Activated T-helper 2 cell treated with anti-CD3 and anti-CD28 coated beads, Interferon-gamma antibody, Interleukin-2, Interleukin-4, amounts not matched to agents 10 μg/mL and 5 μg/mL and 100 μg/mL, durations not matched to agents 14 hours and 24 hours and 36 hours (primary cell): ENCODE measurements around the gene PKD1. TPM values are rescaled to one million over a fixed set of nuclear protein-coding genes. Genes with fewer than 3 reads are reported as not detected.
A peak's percentile ranks its signal among the peaks of the same experiment; 100 is the strongest.

Source experiments
- DNase-seq: peaks from one replicate; pipeline ENCODE4 v3.0.0; 2021; ENCODE audit warnings: low spot score
- H3K27ac Mint-ChIP-seq: one replicate; pipeline ENCODE4 v1.8.0; 2021; ENCODE audit warnings: mixed read lengths
- H3K27me3 Mint-ChIP-seq: one replicate; pipeline ENCODE4 v1.8.0; 2021; ENCODE audit warnings: low read depth, mixed read lengths
- H3K36me3 Mint-ChIP-seq: one replicate; pipeline ENCODE4 v1.8.0; 2021; ENCODE audit warnings: low read depth, mixed read lengths
- H3K4me1 Mint-ChIP-seq: one replicate; pipeline ENCODE4 v1.8.0; 2021; ENCODE audit warnings: low read depth, mixed read lengths
- H3K4me3 Mint-ChIP-seq: one replicate; pipeline ENCODE4 v1.8.0; 2021; ENCODE audit warnings: low read depth, mild to moderate bottlenecking, moderate library complexity, mixed read lengths
- H3K9me3 Mint-ChIP-seq: one replicate; pipeline ENCODE4 v1.8.0; 2021; ENCODE audit warnings: mixed read lengths
- intact Hi-C: fragments of 100-400 bp; cut with micrococcal nuclease; formaldehyde crosslinking; loops from one replicate; pipeline ENCODE4 v1.15.1; 2023
- total RNA-seq: library from RNA; stranded (reverse); gene quantifications from 2 replicates; pipeline ENCODE4 v1.2.3, GENCODE V29; 2022

Gene PKD1
- total RNA-seq, 1 donor from 2014 or later, result 94.4 TPM

GRCh38 chr16:2053897-2054296 is 81.8 kb downstream of the PKD1 start:
- intact Hi-C loops, result no loop called here
- Mint-ChIP-seq H3K9me3 (no peaks in the 10 kb centered on the region), H3K36me3 (peaks cover 7% of the 10 kb centered on the region), H3K4me3 (no peak overlapping the region), H3K27me3 (no peaks in the 10 kb centered on the region), H3K4me1 (no peaks in the 10 kb centered on the region), H3K27ac (no peak overlapping the region)
- DNase-seq, result no peak

DNA sequence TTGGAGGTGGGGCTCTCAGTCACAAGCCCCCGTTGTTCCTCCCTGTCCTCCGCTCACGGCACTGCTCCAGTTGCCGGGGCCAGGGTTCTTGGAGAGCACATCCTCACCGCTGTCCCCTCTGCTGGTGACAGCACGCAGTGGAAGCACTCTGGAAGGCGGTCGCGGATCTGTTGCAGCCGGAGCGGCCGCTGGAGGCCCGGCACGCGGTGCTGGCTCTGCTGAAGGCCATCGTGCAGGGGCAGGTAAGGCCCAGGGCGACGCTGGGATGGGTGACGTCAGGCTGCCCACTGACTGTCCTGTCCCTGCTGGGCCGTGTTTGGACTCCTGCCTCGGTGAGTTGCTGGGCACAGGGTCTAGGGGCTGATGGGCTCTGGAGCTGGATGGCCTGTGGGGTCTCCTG is 82.5 kb downstream of the PKD1 start:
- Mint-ChIP-seq H3K9me3 (no peaks in the 10 kb centered on the region), H3K4me1 (peaks cover 5% of the 10 kb centered on the region), H3K36me3 (peaks cover 7% of the 10 kb centered on the region), H3K27ac (no peak overlapping the region), H3K4me3 (no peak overlapping the region), H3K27me3 (no peaks in the 10 kb centered on the region)
- no peak for DNase-seq
- intact Hi-C loops, result no loop called here

GRCh38 chr16:2048116-2048543 is 87.6 kb downstream of the PKD1 start:
- peak overlapping the region; percentile 22 for H3K27ac Mint-ChIP-seq
- intact Hi-C loops, result loop anchor here (5.0 kb wide), 1 partner anchor 41 kb away; the partner anchor contains the start of gene ZNF598
- no peak for DNase-seq
- H3K4me1 Mint-ChIP-seq, result peaks cover 10% of the 10 kb centered on the region
- peak overlapping the region; percentile 88 for H3K4me3 Mint-ChIP-seq
- peaks cover 9% of the 10 kb centered on the region for H3K36me3 Mint-ChIP-seq
- no peaks in the 10 kb centered on the region for H3K9me3 Mint-ChIP-seq
- H3K27me3 Mint-ChIP-seq, result no peaks in the 10 kb centered on the region

DNA sequence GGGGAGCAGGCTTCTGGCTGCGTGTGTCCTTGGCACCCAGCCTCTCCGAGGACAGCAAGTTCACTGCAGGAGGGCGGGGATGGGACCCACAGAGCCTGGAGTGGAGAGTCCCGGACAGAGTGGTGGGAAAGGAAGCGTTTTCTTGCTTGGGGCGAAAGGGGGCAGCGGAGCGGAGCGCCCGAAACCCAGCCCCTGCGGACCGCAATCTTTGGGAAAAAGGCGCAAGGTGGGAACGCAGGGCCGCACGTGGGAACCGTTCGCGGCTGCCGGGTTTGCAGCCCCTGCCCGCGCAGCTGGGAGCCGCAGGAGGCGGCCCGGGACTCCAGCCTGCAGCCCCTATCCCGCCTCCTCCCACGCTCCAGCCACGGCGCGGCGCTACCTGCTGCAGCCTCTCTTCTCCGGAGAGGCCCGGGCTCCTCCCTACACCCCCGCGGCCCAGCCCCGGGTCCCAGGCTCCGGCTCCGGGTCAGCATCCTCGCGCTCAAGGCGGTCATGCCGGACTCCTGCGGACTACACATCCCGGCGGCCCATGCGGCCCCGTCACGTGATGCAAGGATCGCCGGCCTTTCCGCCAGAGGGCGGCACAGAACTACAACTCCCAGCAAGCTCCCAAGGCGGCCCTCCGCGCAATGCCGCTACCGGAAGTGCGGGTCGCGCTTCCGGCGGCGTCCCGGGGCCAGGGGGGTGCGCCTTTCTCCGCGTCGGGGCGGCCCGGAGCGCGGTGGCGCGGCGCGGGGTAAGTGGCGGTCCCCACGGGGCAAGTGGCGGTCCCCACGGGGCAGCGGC is 88.2 kb downstream of the PKD1 start, which contains the start of the genes NTHL1 and TSC2:
NTHL1 (minus strand) TSS at position 505 of the 786 bp plus-strand sequence; CDS start at position 494, 11 bp downstream.
TSC2 (plus strand) TSS at position 656 of the 786 bp plus-strand sequence. CDS start 631 bp downstream, outside the sequence.
- Mint-ChIP-seq H3K4me1 (peaks cover 10% of the 10 kb centered on the region), H3K36me3 (peaks cover 11% of the 10 kb centered on the region), H3K9me3 (no peaks in the 10 kb centered on the region), H3K27ac (peak within 1 kb of the TSS; percentile 71), H3K27me3 (no peaks in the 10 kb centered on the region), H3K4me3 (peak within 1 kb of the TSS; percentile 94)
- intact Hi-C loops, result loop anchor here (5.0 kb wide), 1 partner anchor 40 kb away; the partner anchor contains the start of gene ZNF598
- DNase-seq, result peak; percentile 94

DNA sequence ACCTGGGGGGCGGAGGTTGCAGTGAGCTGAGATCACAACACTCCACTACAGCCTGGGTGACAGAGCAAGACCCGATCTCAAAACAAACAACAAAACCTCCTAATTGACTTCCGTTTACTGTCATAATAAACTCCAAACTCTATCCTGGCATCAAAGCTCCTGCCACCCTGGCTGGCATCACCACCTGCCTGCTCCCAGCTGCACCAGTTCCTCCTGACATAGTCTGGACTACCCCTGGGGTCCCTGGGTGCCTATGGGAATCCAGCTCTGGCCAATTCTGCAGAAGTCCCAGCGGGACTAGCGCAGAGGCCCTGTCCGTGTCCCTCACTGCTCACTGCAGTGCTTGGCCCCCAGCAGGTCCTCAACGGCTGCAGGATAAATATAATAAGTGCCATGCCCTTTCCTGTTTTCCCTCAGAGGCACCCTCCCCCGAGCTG is 88.8 kb downstream of the PKD1 start:
- DNase-seq, result no peak
- Mint-ChIP-seq H3K9me3 (no peaks in the 10 kb centered on the region), H3K4me3 (peak overlapping the region; percentile 94), H3K27ac (peak overlapping the region; percentile 71), H3K27me3 (no peaks in the 10 kb centered on the region), H3K36me3 (peaks cover 11% of the 10 kb centered on the region), H3K4me1 (peaks cover 10% of the 10 kb centered on the region)
- intact Hi-C loops, result loop anchor here (5.0 kb wide), 1 partner anchor 40 kb away; the partner anchor contains the start of gene ZNF598

DNA sequence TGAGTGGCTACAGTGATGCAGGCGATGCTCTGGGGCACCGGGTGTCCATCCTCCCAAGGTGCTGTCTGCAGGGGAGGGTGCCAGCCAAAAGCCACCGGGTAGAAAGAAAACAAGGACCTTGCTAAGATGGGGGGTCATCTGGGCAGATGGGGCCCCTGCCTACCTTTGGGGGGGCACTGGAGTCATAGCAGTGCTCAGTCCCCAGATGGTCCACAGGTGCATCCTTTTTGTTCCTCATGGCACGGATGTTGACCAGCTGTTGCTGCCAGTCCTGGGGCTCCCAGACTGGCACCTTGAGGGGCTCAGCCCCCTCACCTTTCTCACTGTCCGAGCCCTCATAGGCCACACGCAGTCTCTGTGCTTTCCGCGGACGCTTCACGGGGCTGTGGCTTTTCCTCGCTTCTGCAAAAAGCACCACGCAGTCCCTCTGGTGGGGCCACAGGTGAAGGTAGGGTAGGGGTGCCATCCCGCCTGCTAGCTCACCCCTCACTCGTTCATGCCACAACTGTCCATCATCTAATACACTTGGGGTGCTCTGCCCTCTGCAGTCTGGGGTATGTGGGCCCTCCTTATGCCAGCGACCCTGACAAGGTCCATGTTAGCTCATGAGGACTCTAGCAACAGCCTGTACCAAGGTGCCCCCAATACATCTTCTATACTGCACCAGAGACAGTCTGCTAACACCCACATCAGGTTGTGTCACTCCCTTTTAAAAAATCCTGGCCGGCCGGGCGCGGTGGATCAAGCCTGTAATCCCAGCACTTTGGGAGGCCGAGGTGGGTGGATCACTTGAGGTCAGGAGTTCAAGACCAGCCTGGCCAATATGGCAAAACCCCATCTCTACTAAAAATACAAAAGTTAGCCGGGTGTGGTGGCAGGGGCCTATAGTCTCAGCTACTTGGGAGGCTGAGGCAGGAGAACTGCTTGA is 89.5 kb downstream of the PKD1 start:
- no peak overlapping the region for H3K27ac Mint-ChIP-seq
- H3K27me3 Mint-ChIP-seq, result no peaks in the 10 kb centered on the region
- no peak for DNase-seq
- intact Hi-C loops, result loop anchor here (5.0 kb wide), 1 partner anchor 39 kb away; the partner anchor contains the start of gene ZNF598
- peak overlapping the region; percentile 94 for H3K4me3 Mint-ChIP-seq
- H3K9me3 Mint-ChIP-seq, result no peaks in the 10 kb centered on the region
- H3K36me3 Mint-ChIP-seq, result peaks cover 9% of the 10 kb centered on the region
- H3K4me1 Mint-ChIP-seq, result peaks cover 10% of the 10 kb centered on the region

DNA sequence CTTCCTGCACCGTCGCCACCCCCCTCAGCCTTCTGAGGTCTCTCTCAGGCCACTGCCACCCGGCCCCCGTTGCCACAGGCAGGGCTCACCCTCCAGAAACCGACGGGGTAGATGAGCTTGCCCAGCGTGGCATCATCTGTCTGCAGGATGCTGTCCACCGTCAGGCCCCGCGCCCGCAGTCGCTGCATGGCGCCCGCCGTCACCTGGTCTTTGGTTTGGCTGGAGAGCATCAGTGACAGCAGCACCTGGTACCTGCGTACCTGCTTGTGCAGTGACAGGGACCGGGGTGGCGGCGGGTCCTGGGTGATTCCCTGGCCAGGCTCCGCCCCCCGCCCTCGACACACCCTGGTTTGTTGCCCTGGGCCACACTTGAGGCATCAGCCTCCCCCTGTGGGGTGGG is 91.2 kb downstream of the PKD1 start:
- H3K4me1 Mint-ChIP-seq, result peaks cover 10% of the 10 kb centered on the region
- intact Hi-C loops, result no loop called here

DNA sequence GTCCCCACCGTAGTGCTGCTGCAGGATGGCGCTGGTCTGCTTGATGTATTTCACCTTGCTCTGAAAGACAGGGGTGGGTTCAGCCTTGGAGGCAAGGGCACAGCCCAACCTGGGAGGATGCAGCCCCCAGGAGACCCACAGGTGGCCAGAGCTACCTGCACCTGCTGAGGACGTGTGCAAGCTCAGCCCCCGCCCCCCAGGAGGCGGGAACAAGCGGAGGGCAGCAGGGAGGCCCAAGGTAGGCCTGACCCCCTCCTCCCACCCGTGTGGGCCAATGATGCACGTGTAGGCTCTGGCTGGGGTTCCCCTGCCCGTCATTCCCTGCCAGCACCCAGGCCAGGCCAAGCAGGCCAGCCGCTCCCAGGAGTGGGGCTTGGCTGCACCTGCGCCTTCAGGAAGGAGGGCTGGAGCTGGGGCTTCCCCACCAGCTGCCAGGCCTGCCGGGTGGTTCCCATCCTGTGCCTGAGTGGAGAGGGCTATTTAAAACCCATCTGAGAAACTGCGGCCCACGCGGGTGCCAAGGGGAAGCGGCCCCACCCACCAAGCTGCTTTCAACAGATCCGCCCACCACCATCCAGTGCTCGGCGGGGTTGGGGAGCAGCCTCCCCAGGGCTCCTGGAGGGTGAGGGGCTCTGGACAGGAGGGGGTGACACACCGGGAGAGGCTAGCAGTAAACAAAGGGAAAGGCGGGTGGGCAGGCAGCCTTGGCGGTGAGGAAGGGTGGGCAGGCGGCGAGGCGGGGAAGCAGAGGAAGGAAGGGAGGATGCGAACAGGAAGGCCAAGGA is 91.8 kb downstream of the PKD1 start:
- DNase-seq, result no peak
- intact Hi-C loops, result no loop called here
- H3K27ac Mint-ChIP-seq, result no peak overlapping the region

More for the DNA sequence above, 91.2 kb downstream of the PKD1 start:
- DNase-seq, result no peak
- no peaks in the 10 kb centered on the region for H3K27me3 Mint-ChIP-seq
- H3K4me3 Mint-ChIP-seq, result no peak overlapping the region
- no peaks in the 10 kb centered on the region for H3K9me3 Mint-ChIP-seq
- peaks cover 4% of the 10 kb centered on the region for H3K36me3 Mint-ChIP-seq
- no peak overlapping the region for H3K27ac Mint-ChIP-seq

DNA sequence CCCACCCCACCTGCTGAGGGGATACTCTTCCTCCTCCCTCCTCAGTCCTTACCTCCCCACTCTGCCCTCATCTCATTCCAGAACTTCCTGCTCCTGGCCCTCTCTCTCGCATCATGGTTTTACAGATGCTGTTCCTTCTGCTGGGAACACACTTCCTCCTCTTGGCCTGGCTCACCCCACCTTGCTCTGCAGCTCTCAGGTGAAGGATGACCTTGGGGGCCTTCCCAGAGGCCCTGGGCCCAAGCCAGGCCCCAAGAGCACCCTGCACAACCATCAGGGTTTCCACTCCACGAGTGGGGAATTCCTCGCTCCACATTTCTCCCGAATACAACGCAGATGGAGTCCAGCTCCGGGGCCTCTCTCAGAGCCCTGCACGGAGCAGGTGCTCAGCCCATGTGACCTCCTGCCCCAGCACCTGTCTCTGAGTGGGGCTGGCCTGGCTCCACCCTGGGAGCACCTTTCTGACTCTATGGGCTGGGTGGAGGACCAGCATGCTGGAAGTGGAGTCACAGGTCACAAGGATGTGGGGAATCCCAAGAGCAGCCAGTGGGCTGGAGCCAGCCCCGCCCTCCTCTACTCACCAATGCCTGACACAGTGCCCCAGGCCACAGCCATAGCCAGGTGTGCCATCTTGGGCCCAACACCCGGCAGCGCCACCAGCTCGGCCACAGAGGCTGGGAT is 92.6 kb downstream of the PKD1 start:
- no peak overlapping the region for H3K27ac Mint-ChIP-seq
- peaks cover 4% of the 10 kb centered on the region for H3K36me3 Mint-ChIP-seq
- H3K9me3 Mint-ChIP-seq, result no peaks in the 10 kb centered on the region
- no peaks in the 10 kb centered on the region for H3K27me3 Mint-ChIP-seq
- H3K4me3 Mint-ChIP-seq, result no peak overlapping the region
- DNase-seq, result no peak
- intact Hi-C loops, result no loop called here
- H3K4me1 Mint-ChIP-seq, result peaks cover 5% of the 10 kb centered on the region

More for the DNA sequence above, 91.8 kb downstream of the PKD1 start:
- Mint-ChIP-seq H3K4me3 (no peak overlapping the region), H3K9me3 (no peaks in the 10 kb centered on the region), H3K36me3 (peaks cover 4% of the 10 kb centered on the region), H3K27me3 (no peaks in the 10 kb centered on the region), H3K4me1 (peaks cover 10% of the 10 kb centered on the region)

GRCh38 chr16:2042171-2042985 is 93.3 kb downstream of the PKD1 start:
- H3K9me3 Mint-ChIP-seq, result no peaks in the 10 kb centered on the region
- H3K27me3 Mint-ChIP-seq, result no peaks in the 10 kb centered on the region
- H3K4me3 Mint-ChIP-seq, result no peak overlapping the region
- peaks cover 4% of the 10 kb centered on the region for H3K36me3 Mint-ChIP-seq
- intact Hi-C loops, result no loop called here
- H3K4me1 Mint-ChIP-seq, result peaks cover 5% of the 10 kb centered on the region
- no peak overlapping the region for H3K27ac Mint-ChIP-seq
- DNase-seq, result no peak
